ENCODE measurements around the gene EXPH5.
"Not testable (repeated sequence)": the region's sequence is repeated elsewhere in the genome, so short reads cannot be mapped to it uniquely, and the experiment has no call there.

The EXPH5 gene

DNA sequence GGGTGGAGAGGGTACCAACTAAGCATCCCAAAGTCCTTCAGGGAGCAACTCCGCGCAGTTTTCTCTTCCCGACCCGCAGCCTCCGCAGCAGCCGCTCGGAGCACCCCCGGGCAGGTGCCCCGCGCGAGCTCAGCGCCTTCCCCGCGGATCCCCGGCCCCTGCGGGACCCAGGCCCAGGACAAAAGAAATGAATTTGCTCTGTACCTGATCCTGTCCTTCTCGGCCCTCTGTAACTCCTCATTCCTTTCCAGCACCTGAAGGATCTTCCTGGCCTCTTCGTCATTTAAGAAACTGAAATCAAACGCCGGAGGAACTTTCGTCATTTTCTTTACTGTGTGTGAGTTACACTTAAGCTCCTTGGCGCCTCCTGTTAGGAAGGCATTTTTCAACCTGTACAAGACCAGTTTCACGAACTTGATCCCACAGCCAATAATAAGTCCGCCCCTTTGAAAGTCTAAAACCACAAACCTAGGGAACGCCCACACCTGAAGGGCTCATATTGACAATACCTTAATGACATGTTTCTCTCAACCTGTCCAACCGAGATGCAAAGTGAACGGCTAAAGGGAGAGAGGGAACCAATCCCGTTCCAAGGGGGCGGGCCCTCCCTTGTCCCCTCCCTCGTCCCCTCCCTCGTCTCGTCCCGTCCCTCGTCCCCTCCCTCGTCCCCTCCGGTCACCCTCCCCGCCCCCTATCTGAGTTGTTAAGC is at the start of gene EXPH5:
EXPH5 (minus strand) TSS at position 555 of the 709 bp plus-strand sequence; CDS start at position 323, 232 bp downstream.
- no peak for DNase-seq (ENCODE audit: low read depth, low spot score)

GRCh38 chr11:108641752-108642151 is 48.2 kb upstream of the EXPH5 start:
- not testable (repeated sequence) for DNase-seq (ENCODE audit: low read depth, low spot score)

DNA sequence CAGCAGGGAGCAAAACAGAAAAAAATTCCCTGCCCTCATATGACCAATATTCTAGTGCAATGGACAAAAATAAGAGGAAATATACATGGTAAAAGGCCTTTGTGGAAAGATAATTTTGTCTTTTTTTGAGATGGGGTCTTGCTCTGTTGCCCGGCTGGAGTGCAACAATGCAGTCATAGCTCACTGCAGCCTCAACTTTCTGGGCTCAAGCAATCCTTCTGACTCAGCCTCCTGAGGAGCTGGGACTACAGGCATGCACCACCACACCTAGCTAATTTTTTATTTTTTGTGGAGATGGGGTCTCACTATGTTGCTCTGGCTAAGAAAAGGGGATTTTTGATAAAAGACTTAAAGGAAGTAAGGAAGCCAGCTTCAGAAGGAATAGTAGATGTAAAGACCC is 45.6 kb upstream of the EXPH5 start:
- DNase-seq (ENCODE audit: low read depth, low spot score) = no peak

- no peak for DNase-seq (ENCODE audit: low read depth, low spot score)
Observed at GRCh38 chr11:108636222-108636621, 42.7 kb upstream of the EXPH5 start.

- DNase-seq (ENCODE audit: low read depth, low spot score) = no peak
Observed at GRCh38 chr11:108635106-108635505, 41.5 kb upstream of the EXPH5 start.

GRCh38 chr11:108632041-108632704 is 38.6 kb upstream of the EXPH5 start:
- DNase-seq (ENCODE audit: low read depth, low spot score) = no peak

DNA sequence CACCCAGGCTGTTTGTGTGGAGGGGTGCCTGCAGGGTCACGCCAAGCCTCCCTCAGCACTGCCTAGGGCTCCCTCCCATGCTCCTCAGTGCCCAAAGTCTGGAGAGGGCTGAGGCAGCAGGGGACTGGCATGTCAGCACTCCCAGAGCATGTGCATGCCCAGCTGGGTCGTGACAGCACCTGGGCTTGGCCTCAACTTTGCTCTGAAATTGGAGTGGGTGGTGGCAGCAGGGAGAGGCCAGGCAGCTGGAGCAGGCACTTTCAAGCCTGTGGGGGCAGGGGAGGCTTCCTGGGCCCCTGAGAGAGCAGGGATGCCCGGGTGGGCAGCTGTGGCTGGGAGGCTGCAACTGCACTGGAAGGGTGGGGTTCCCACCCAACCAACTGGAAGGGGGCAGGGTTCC is 35.7 kb upstream of the EXPH5 start:
- no peak for DNase-seq (ENCODE audit: low read depth, low spot score)

- no peak for DNase-seq (ENCODE audit: low read depth, low spot score)
Observed at GRCh38 chr11:108628812-108629211, 35.2 kb upstream of the EXPH5 start.

GRCh38 chr11:108628326-108628725 is 34.8 kb upstream of the EXPH5 start:
- DNase-seq (ENCODE audit: low read depth, low spot score) = no peak

DNA sequence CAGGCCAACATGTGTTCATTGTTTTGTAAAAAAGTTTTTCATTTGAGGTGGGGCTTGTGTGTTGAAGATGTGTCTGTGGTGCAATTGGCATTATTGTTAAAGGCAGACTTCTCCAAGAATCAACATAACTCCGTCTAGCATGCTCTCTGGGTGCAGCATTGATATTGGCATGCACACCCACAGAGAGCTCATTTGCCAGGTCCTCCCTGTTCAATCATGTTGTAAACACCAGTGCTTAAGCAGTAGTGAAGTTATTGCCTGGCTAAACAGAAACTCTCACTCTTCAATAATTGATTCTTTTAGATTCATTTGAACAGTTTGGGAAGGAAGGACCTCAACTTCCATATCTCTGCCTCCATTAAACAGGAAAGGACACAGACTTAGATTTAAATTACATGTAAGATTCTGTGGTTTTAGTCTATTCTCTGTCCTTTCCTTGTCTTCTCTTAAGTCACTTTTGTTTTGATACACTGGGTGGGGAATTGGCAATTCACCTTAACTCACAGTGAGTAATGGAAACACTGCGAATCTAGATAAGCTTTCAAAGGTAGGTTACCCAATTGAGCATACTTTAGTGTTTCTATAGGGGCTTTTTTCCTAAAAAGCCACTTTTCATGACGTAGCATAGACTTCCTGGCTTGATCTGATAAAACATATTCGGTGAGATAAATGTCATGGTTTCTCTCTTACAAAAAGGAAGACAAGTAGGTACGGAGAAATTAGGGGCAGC is 30.8 kb upstream of the EXPH5 start:
- no peak for DNase-seq (ENCODE audit: low read depth, low spot score)

- DNase-seq (ENCODE audit: low read depth, low spot score) = no peak
Observed at GRCh38 chr11:108622341-108622740, 28.8 kb upstream of the EXPH5 start.

GRCh38 chr11:108620958-108621772 is 27.6 kb upstream of the EXPH5 start:
- no peak for DNase-seq (ENCODE audit: low read depth, low spot score)

DNA sequence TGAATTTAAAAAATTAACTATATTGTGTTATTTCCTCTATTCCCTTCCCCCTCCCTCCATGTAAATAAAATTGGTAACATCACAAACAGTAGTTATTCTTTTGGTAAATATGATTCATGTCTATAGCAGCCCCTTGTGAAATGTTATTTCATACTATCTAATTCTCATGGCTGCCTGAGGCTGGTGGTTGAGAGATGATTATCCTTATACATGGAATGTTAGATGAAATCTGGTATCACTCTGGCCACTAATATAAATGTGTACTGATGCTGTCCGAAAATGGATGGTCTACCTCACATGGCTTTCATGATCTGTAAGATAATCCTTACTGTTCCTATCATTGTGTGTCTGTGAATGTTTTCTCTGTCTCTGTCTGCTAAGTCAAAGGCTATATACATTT is 25.0 kb upstream of the EXPH5 start:
- no peak for DNase-seq (ENCODE audit: low read depth, low spot score)

DNA sequence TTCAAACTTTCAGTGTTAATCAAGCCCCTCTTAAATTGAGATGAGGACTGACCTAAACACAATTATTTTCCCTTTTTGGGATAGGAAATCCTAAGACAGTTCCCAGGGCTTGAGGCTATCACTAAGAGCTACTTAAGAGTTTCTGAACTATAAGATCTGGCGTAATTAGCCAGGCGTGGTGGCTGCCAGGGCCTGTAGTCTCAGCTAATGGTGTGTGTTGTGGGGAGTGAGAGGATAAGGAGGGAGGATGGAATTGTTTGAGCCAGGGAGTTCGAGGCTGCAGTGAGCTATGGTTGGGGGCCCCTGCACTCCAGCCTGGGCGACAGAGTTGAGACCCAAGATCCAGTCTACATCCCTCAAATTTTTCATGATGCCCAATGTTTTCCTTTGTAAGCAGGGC is 23.5 kb upstream of the EXPH5 start:
- DNase-seq (ENCODE audit: low read depth, low spot score) = no peak

GRCh38 chr11:108616549-108616948 is 23.0 kb upstream of the EXPH5 start:
- DNase-seq (ENCODE audit: low read depth, low spot score) = no peak

DNA sequence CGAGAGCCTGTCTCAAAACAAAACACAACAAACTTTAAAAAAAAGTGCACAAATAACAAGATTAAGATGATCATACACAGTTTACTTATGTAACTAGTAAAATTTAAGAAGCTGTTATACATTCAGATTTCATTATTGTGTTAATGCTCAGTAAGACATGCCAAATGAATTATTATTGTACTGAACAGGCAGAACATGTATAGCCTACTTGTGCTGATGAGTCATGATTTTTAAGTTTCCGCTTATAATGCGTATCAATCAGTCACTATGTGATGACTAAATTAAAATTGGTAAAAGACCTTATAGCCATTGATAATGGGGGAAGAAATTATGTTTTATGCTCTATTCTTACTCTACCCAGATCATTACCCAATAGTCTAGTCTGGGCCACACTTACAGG is 20.5 kb upstream of the EXPH5 start:
- DNase-seq (ENCODE audit: low read depth, low spot score) = no peak

DNA sequence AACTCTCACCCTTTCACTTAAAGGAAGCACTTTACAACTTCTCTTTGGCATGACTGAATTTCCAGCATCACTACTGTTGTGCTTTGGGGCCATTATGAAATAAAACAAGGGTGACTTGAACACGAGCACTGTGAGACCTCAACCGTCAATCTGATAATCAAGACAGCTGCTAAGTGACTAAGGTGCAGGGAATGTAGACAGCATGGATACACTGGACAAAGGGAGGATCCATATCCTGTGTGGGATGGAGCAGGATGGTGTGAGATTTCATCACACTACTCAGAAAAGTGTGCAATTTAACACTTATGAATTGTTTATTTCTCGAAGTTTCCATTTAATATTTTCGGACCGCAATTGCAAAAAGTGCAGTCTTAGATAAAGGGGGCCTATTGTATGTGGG is 16.1 kb upstream of the EXPH5 start:
- DNase-seq (ENCODE audit: low read depth, low spot score) = no peak

DNA sequence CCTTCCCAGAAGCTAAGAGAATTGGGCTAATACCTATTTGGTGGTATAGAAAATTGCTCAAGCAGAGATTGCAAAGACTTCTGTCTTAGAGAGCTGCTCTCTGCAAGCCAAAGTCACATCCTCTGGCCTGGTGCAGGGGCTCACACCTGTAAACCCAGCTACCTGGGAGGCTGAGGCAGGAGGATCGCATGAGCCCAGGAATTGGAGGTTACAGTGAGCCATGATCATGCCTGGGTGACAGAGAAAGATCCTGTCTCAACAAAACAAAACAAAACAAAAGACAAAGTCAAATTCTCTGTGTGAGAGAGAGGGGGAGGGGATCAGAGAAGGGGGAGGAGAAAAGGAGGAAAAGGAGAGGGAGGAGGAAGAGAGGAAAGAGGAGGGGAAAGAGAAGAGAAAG is 15.0 kb upstream of the EXPH5 start:
- DNase-seq (ENCODE audit: low read depth, low spot score) = no peak

- DNase-seq (ENCODE audit: low read depth, low spot score) = no peak
Observed at GRCh38 chr11:108606495-108607160, 13.1 kb upstream of the EXPH5 start.

DNA sequence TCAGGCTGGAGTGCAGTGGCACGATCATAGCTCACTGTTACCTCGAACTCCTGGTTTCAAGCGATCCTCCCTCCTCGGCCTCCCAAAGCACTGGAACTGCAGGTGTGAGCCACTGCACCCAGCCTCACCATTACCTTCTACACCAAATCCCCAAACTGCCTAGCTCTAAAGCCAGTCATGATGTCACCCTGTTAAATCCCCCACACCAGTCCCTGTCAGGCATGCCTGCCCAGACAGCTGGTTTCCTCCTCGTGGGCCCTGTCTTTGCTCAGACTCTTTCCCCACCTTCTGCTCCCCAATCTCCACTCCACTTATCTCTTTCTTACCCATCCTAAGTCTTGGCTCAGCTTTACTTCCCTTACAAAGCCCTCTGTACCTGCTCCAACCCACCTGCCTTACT is 12.5 kb upstream of the EXPH5 start:
- DNase-seq (ENCODE audit: low read depth, low spot score) = no peak

DNA sequence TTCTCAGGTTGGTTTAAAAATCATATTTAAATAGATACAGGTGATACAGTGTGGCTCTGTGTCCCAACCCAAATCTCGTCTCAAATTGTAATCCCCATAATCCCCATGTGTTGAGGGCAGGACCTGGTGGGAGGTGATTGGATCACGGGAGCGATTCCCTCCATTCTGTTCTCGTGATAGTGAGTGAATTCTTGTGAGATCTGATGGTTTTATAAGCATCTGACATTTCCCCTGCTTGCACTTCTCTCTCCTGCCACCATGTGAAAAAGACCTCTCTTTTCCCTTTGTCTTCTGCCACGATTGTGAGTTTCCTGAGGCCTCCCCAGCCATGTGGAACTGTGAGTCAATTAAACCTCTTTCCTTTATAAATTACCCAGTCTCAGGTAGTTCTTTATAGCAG is 9.2 kb upstream of the EXPH5 start:
- DNase-seq (ENCODE audit: low read depth, low spot score) = not testable (repeated sequence)

All from brain pericyte (primary cell).